Measurements from ENCODE around the gene SDF4. TPM values are rescaled to one million over a fixed set of nuclear protein-coding genes. Genes with fewer than 3 reads are reported as not detected.

SDF4 gene
- total RNA-seq, 1 donor from 2014 or later = 28.2 TPM

Small RNAs within 50 kb of the gene (small RNA-seq; reads per million reads assigned to genes)
- gene MIR200A = 2.1 reads per million, percentile 86 among the genes with 10 or more reads in this experiment
- 4.8 reads per million, percentile 90 among the genes with 10 or more reads in this experiment for gene MIR200B
- gene MIR429 = 3.6 reads per million, percentile 89 among the genes with 10 or more reads in this experiment

Other genes with a start within 250 kb of the SDF4 start
- 3.1 TPM for gene PERM1, start 249.9 kb downstream of the SDF4 start, total RNA-seq
- gene HES4, start 231.9 kb downstream of the SDF4 start, total RNA-seq = 7.3 TPM
- 23.5 TPM for gene ISG15, start 218.5 kb downstream of the SDF4 start, total RNA-seq
- gene AGRN, start 211.9 kb downstream of the SDF4 start, total RNA-seq = 14.6 TPM
- not detected for gene RNF223, start 157.7 kb downstream of the SDF4 start, total RNA-seq
- gene C1orf159, start 115.9 kb downstream of the SDF4 start, total RNA-seq = 2.1 TPM
- not detected for gene TTLL10, start 58.1 kb downstream of the SDF4 start, total RNA-seq
- 1.6 TPM for gene TNFRSF18, start 25.4 kb downstream of the SDF4 start, total RNA-seq
- 0.52 TPM for gene TNFRSF4, start 17.8 kb downstream of the SDF4 start, total RNA-seq
- gene B3GALT6, start 236 bp upstream of the SDF4 start, total RNA-seq = 10.4 TPM
- 1.0 TPM for gene C1QTNF12, start 14.7 kb upstream of the SDF4 start, total RNA-seq
- gene UBE2J2, start 41.9 kb upstream of the SDF4 start, total RNA-seq = 28.7 TPM
- 0.52 TPM for gene SCNN1D, start 48.4 kb upstream of the SDF4 start, total RNA-seq
- 23.5 TPM for gene ACAP3, start 75.9 kb upstream of the SDF4 start, total RNA-seq
- 4.7 TPM for gene PUSL1, start 76.6 kb upstream of the SDF4 start, total RNA-seq
- gene INTS11, start 92.7 kb upstream of the SDF4 start, total RNA-seq = 27.1 TPM
- 8.4 TPM for gene CPTP, start 92.8 kb upstream of the SDF4 start, total RNA-seq
- 1.6 TPM for gene TAS1R3, start 99.3 kb upstream of the SDF4 start, total RNA-seq
- gene DVL1, start 117.4 kb upstream of the SDF4 start, total RNA-seq = 44.9 TPM
- 60.0 TPM for gene MXRA8, start 126.6 kb upstream of the SDF4 start, total RNA-seq
- 51.7 TPM for gene AURKAIP1, start 143.2 kb upstream of the SDF4 start, total RNA-seq
- 55.3 TPM for gene CCNL2, start 167.3 kb upstream of the SDF4 start, total RNA-seq
- 75.7 TPM for gene MRPL20, start 175.3 kb upstream of the SDF4 start, total RNA-seq
- gene ANKRD65, start 189.3 kb upstream of the SDF4 start, total RNA-seq = 5.7 TPM
- 11.0 TPM for gene VWA1, start 203.7 kb upstream of the SDF4 start, total RNA-seq
- not detected for gene ATAD3C, start 217.7 kb upstream of the SDF4 start, total RNA-seq
- 16.7 TPM for gene ATAD3B, start 239.8 kb upstream of the SDF4 start, total RNA-seq